A172 (cell line): ENCODE results near the gene NGEF. TPM values are rescaled to one million over a fixed set of nuclear protein-coding genes. Genes with fewer than 3 reads are reported as not detected.

ENCODE experiments used
- DNase-seq: peaks from one replicate; pipeline ENCODE4 v3.0.0-alpha.2; 2015; ENCODE audit warnings: low spot score
- total RNA-seq: library from RNA; depleted of rRNA; stranded (reverse); fragments of >200 nt; shearing (Covaris generic); gene quantifications from 2 replicates; pipeline ENCODE4 v1.2.3, GENCODE V29; 2014

NGEF gene
- total RNA-seq, 1 experiment from 2014 or later: 33.3 TPM

- DNase-seq: no peak
Measured at GRCh38 chr2:232884001-232884421, 129.0 kb downstream of the NGEF start.

- DNase-seq: no peak
Measured at GRCh38 chr2:232883116-232883721, 129.8 kb downstream of the NGEF start.

- no peak for DNase-seq
Measured at GRCh38 chr2:232882505-232883115, 130.4 kb downstream of the NGEF start.

- no peak for DNase-seq
Measured at GRCh38 chr2:232882085-232882484, 131.0 kb downstream of the NGEF start.

GRCh38 chr2:232880764-232881351 is 132.2 kb downstream of the NGEF start:
- DNase-seq: no peak

- DNase-seq: no peak
Measured at GRCh38 chr2:232879618-232880494, 133.2 kb downstream of the NGEF start.

GRCh38 chr2:232878855-232879617 is 134.0 kb downstream of the NGEF start:
- no peak for DNase-seq

- DNase-seq: no peak
Measured at GRCh38 chr2:232877940-232878511, 135.0 kb downstream of the NGEF start.

GRCh38 chr2:232876978-232877441 is 136.0 kb downstream of the NGEF start:
- no peak for DNase-seq

- no peak for DNase-seq
Measured at GRCh38 chr2:232876161-232876977, 136.7 kb downstream of the NGEF start.

GRCh38 chr2:232875256-232876121 is 137.6 kb downstream of the NGEF start:
- DNase-seq: no peak

GRCh38 chr2:232874677-232875223 is 138.3 kb downstream of the NGEF start:
- DNase-seq: no peak

- DNase-seq: no peak
Measured at GRCh38 chr2:232873909-232874641, 139.0 kb downstream of the NGEF start.

GRCh38 chr2:232873292-232873908 is 139.7 kb downstream of the NGEF start:
- no peak for DNase-seq

GRCh38 chr2:232872826-232873225 is 140.2 kb downstream of the NGEF start:
- no peak for DNase-seq

- no peak for DNase-seq
Measured at GRCh38 chr2:232871835-232872736, 141.0 kb downstream of the NGEF start.

- DNase-seq: no peak
Measured at GRCh38 chr2:232871418-232871834, 141.6 kb downstream of the NGEF start.
